Suppressor macrophage treated with lipopolysaccharide for 4 hours (primary cell): ENCODE measurements around the gene PFKM.
A peak's percentile ranks its signal among the peaks of the same experiment; 100 is the strongest.

ENCODE experiments used
- DNase-seq: peaks from one replicate; pipeline ENCODE4 v3.0.0-alpha.2; 2020

Gene PFKM

GRCh38 chr12:48157889-48158370 lies 38.8 kb downstream of the PFKM start:
- no peak for DNase-seq

- DNase-seq: no peak
These were observed 40.9 kb downstream of the PFKM start for GRCh38 chr12:48160046-48160445.

- no peak for DNase-seq
These were observed 41.6 kb downstream of the PFKM start for GRCh38 chr12:48160807-48161206.

- DNase-seq: no peak
These were observed 44.1 kb downstream of the PFKM start for GRCh38 chr12:48163150-48163747.

- no peak for DNase-seq
These were observed 45.3 kb downstream of the PFKM start for GRCh38 chr12:48164451-48164850.

- peak; percentile 63 for DNase-seq
These were observed 46.2 kb downstream of the PFKM start for GRCh38 chr12:48165089-48165981.

GRCh38 chr12:48169011-48169410 lies 49.8 kb downstream of the PFKM start:
- DNase-seq: no peak

- DNase-seq: no peak
These were observed 56.7 kb downstream of the PFKM start for GRCh38 chr12:48175613-48176416.

GRCh38 chr12:48176417-48176751 lies 57.2 kb downstream of the PFKM start:
- no peak for DNase-seq

GRCh38 chr12:48177982-48178381 lies 58.8 kb downstream of the PFKM start:
- no peak for DNase-seq

- no peak for DNase-seq
These were observed 60.3 kb downstream of the PFKM start for GRCh38 chr12:48179466-48179865.

- DNase-seq: no peak
These were observed 61.3 kb downstream of the PFKM start for GRCh38 chr12:48180424-48180823.

GRCh38 chr12:48180857-48181495 lies 61.8 kb downstream of the PFKM start:
- no peak for DNase-seq

GRCh38 chr12:48182631-48183030 lies 63.5 kb downstream of the PFKM start:
- DNase-seq: no peak

- peak; percentile 59 for DNase-seq
These were observed 64.1 kb downstream of the PFKM start, which contains the start of gene CCDC184 for GRCh38 chr12:48183091-48183875. Gene CCDC184 (plus strand): TSS chr12:48183644. CDS start chr12:48184123, 479 bp downstream.

GRCh38 chr12:48183876-48184548 lies 64.8 kb downstream of the PFKM start:
- DNase-seq: no peak

GRCh38 chr12:48184549-48184922 lies 65.4 kb downstream of the PFKM start:
- no peak for DNase-seq

GRCh38 chr12:48185181-48185919 lies 66.2 kb downstream of the PFKM start:
- no peak for DNase-seq

GRCh38 chr12:48187916-48188695 lies 68.9 kb downstream of the PFKM start:
- no peak for DNase-seq
